Activated CD8-positive, alpha-beta memory T cell treated with anti-CD3 and anti-CD28 coated beads for 4 hours (primary cell): Measurements from ENCODE around the gene TMEM184A.
"Not testable (repeated sequence)": the region's sequence is repeated elsewhere in the genome, so short reads cannot be mapped to it uniquely, and the experiment has no call there.

Experiments
- DNase-seq, 2 donors: peaks; one replicate each; pipeline ENCODE4 v3.0.0-alpha.2; 2020; ENCODE audit warnings: low read depth in 2 of 2

TMEM184A gene

DNA sequence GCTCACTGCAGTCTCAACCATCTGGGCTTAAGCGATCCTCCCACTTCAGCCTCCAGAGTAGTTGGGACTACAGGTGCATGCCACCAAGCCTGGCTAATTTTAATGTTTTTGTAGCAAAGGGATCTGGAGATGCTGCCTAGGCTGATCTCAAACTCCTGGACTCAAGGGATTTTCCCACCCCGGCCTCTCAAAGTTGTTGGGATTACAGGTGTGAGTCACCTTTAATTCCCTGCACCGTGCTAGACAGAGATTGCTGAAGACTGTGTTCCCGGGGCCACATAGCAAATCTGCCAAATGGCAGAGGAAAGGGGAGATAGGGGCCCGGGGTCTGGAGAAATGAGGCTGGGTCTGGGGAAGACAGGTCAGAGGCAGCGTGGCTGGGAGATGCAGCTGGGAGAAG is 34.5 kb upstream of the TMEM184A start:
- DNase-seq = no peak

DNA sequence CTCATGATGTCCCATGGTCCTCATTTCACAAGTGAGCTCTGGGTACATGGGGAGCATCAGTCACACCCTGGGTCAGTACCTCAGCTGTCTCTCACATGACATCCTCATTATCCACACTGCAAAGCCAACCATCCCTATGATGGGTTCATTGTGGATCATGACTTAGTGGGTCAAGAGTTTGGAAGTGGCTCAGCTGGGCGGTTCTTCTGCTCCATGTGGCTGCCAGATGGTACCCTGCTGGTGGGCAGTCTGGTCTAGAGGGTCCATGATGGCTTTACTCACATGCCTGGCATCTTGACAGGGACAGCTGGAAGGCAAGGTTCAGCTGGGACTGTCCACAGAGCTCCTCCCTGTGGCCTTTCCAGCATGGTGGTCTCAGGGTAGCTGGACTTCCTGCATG is 33.0 kb upstream of the TMEM184A start:
- DNase-seq = no peak

GRCh38 chr7:1587738-1588137 is 31.7 kb upstream of the TMEM184A start:
- DNase-seq = no peak

GRCh38 chr7:1586827-1587705 is 31.1 kb upstream of the TMEM184A start:
- DNase-seq = no peak

GRCh38 chr7:1586126-1586826 is 30.3 kb upstream of the TMEM184A start:
- DNase-seq = no peak

DNA sequence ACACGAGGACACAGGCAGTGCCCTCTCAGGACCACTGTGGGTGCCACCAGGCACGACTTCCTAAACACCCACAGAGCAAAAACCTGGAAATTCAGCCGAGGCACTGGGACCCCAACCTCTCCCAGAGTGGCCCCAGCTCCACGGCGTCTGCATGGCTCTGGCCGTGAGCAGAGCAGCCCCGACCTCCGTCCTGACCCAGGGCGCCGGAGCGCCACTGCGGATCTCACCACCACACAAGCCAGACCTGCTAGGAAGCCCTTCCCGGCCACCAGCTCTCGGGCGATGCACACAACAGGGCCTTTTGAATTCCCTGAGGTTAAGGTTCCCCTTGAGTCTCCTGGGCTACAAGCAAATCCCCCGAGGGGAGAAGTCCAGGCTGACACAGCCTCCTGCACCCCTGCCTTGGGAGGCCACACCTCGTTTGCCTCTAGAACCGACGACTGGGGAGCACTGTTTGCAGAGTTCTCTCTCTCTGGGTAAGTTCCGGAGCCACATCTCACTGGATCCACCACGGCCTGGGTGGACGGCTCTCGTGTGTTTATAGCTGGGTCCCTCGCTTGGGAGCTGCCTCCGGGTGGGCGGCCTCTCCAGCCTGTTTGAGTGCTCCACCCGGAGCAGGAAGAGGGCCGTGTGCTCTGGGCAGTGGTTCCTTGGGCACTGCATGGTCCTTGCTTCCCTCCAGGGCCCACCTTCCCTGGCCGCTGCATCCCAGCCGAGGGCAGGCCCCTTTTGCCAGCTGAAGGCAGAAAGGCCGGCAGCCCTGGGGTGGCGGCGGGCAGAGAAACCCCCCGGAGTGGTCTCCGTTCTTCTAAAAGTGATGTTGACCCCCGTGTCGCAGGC is 29.4 kb upstream of the TMEM184A start:
- no peak for DNase-seq

- no peak for DNase-seq
These were observed 28.7 kb upstream of the TMEM184A start for GRCh38 chr7:1584700-1585099.

- not testable (repeated sequence) for DNase-seq
These were observed 27.4 kb upstream of the TMEM184A start for GRCh38 chr7:1583241-1583930.

GRCh38 chr7:1580422-1581030 is 24.5 kb upstream of the TMEM184A start:
- DNase-seq = no peak

DNA sequence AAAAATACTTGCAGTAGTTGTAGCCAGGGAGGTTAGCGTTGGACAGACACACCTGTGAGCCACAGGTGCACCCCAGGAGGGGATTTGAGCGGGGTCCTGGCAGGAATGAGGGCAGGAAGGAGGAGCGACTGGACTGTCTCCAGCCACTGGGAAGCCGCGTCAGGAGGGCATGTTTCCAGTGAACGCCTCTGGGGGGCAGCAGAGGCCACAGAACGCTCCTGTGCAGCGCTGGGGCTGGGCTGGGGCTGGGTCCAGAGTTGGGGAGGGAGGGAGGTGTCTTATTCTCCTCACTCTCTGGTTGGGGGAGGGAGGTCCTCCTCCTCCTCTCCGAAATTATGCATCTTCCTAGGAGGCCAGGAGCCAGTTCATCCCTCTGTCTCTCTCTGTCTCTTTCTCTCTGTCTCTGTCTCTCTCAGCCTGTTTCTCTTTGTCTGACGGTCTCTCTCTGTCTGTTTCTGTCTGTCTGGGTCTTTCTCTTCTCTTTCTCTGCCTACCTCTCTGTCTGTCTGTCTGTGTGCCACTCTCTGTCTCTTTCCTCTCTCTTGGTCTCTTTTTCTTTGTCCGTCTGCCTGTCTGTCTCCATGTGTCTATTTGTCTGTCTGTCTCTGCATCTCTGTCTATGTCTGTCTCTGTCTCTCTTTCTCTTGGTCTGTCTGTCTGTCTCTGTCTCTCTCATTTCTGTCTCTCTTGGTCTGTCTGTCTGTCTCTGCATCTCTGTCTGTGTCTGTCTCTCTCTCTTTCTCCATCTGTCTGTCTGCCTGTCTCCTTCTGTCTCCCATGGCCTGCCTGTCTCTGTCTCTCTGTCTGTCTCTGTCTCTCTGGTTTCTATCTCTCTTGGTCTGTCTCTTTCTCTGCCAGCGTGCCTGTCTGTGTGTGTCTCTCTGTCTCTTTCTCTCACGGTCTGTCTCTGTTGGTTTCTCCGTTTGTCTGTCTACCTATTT is 23.7 kb upstream of the TMEM184A start:
- DNase-seq = peak; percentile 39 to 42

- DNase-seq = no peak
These were observed 22.5 kb upstream of the TMEM184A start for GRCh38 chr7:1578513-1578912.

- no peak for DNase-seq
These were observed 20.7 kb upstream of the TMEM184A start for GRCh38 chr7:1576521-1577253.

DNA sequence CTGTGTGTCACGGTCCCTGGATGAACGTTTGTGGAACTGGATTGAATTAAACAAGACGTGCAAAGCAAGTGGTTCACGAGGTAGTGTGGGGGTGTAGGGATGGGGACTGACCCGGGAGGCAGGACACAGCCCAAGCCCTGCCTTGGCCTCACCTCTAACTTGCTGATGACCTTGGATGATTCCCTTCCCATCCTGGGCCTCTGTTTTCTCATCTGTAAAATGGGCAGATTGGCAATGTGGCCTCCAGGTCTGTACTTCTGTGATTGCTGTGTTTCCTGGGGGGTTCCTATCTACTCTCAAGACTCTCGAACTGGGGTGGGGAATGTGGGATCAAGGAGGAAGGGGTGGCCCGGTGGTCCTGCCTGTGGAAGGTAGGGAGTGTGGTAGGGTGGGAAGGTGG is 19.8 kb upstream of the TMEM184A start:
- no peak for DNase-seq

- no peak for DNase-seq
These were observed 16.3 kb upstream of the TMEM184A start for GRCh38 chr7:1572111-1572822.

DNA sequence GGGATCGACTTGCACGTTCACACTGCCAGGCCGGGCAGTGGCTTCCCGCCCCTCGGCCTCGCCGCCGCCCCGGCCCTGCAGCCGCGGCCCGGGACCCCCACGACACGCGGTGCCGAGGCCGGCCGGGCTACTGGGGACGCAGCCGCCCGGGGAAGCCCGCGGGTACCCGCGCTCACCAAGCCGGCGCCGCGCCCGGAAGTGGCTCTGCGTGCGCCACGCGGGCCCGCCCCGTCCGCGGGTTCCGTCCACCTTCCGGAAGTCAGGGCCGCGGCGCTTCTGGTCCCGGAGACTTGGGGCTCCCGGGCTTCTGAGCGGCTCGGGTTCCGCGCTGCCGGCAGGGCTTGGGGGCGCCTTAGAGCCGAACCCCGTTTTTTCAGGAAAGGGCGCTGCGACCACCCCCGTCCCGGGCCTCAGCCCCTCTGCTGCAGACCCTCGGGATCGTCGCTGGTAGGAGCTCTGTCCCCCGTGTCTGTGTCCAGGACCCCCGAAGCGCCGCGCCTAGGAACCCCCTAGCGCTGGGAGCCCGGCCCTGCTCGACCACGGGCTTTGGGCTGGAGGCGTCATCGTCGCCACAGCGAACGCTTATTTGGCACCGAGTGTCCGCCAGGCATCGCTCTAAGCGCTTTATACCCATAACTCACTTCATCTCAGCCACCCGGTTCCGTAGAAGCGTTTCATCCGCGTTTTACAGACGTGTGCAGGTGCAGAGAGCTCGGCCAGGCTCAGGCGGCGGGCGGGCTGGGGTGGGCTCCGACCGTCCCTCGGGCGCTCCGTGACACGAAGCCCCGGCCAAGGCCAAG is 14.0 kb upstream of the TMEM184A start, which contains the start of gene PSMG3:
Gene PSMG3 (minus strand): TSS at position 200 of the 800 bp plus-strand sequence. CDS start 693 bp downstream, outside the sequence.
- DNase-seq = peak; percentile 79 to 80

DNA sequence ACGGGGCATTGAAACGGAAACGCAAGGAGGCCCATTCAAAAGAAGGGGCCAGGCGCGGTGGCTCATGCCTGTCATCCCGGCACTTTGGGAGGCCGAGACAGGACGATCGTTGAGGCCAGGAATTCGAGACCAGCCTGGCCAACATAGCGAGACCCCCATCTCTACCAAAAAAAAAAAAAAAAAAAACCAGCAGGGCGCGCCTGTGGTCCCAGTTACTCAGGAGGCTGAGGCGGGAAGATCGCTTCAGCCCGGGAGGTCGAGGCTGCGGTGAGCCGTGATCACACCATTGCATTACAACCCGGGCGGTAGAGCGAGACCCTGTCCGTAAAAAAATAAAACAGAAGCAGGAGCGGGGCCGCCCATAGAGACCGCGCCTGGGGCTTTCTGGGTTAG is 13.4 kb upstream of the TMEM184A start:
- no peak for DNase-seq

DNA sequence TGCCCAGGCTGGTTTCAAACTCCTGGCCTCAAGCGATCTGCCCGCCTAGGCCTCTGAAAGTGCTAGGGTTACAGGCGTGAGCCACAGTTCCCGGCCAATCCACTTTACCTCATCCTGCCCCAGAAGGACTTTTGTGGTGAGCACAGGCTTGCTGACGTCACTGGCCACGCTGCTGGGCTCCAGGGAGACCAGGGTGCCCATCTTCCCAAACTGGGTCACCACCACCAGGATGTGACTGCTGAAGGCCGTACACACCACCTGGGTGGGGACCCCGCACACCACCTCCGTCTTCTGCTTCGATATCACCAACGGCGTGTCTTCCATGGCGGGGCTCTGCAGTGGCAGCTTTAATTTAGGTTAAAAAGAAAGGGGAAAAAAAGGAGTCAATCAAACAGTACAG is 13.0 kb upstream of the TMEM184A start:
- DNase-seq = no peak
